ENCODE data around the gene MME. TPM values are rescaled to one million over a fixed set of nuclear protein-coding genes. Genes with fewer than 3 reads are reported as not detected.

Gene MME
- total RNA-seq, 2 donors from 2014 or later = 56.3 to 103 TPM

DNA sequence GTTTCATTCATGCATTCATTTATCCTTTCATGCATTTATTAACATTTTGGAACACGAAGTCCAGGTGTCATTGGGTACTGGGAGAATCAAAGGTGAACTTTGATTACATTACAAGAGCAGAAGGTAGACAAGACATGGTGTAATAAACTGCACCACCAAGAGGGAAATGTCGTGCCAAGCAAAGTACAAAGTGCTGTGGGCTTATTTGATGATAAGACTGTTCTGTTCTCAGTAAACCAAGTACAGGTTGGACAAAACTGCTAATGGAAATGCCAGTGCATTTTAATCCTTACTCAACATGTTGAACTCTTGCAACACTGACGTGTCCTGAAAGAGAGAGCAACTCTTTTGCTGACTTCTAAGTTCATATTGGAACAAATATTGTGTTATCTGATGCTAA is 69.4 kb downstream of the MME start:
- Histone ChIP-seq H3K27ac (no peak overlapping the region), H3K27me3 (replicated peaks; ENCODE audit: insufficient read depth) (no peaks in the 10 kb centered on the region), H3K4me1 (replicated peaks) (peaks cover 3% of the 10 kb centered on the region), H3K4me3 (no peak overlapping the region), H3K36me3 (no peaks in the 10 kb centered on the region), H3K9me3 (no peaks in the 10 kb centered on the region)
- WGBS = 48% methylated on average over 3 of the region's 3 CpGs
- TF ChIP-seq CTCF (IDR thresholded peaks at IDR 0.05) (no peak), POLR2AphosphoS5 (IDR thresholded peaks at IDR 0.05) (peak; percentile 28)
- no peak for DNase-seq (ENCODE audit: low spot score)
- intact Hi-C loops (cut with DNase I) = no loop called here

DNA sequence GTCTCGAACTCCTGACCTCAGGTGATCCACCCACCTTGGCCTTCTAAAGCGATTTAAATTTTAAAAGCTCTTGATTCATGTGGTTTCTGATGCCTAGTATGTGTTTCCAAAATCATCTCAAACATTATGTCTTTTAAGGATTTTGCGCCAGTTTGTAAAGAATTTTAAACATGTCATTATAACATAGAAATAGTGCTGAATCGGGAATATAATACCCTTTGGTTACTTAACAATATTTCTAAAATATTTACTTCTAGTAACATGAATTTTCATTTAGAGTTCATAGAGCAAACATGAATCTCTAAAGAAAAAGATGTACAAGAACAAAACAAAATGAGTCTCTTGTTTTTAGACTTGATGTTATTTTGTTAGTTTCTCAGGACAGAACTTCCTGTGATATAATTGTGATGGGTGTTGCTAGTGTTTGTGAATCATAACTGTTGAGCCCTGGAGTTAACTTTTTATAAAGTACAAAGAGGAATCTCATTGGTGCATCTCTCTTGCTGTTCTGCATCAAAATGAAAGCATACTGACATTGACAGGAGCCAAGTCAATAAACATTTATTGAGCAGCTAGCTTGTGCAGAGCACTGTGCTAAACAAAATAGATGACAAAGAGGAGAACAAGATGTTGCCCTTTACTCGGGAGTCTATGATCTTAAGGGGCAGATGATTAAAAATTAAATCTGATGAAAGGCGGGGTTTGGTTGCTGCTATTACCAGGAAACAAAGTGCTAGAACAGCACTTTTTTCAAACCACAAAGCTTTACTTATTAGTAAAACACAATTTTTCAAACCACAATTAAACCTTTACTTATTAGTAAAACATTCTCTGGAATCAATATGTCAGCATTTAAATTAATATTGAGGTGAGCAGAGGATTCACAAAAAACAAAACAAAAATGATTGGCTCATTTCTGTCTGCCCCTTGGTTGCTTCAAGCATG is 73.4 kb downstream of the MME start:
- DNase-seq (ENCODE audit: low spot score) = no peak
- Histone ChIP-seq H3K36me3 (no peaks in the 10 kb centered on the region), H3K4me3 (no peak overlapping the region), H3K27me3 (replicated peaks; ENCODE audit: insufficient read depth) (no peaks in the 10 kb centered on the region), H3K4me1 (replicated peaks) (peaks cover 3% of the 10 kb centered on the region), H3K27ac (no peak overlapping the region), H3K9me3 (no peaks in the 10 kb centered on the region)
- WGBS = 82% methylated on average over 6 of the region's 6 CpGs
- intact Hi-C loops (cut with DNase I) = no loop called here
- TF ChIP-seq POLR2AphosphoS5 (IDR thresholded peaks at IDR 0.05) (no peak), POLR2A (IDR thresholded peaks at IDR 0.05) (no peak), CTCF (IDR thresholded peaks at IDR 0.05) (no peak)

DNA sequence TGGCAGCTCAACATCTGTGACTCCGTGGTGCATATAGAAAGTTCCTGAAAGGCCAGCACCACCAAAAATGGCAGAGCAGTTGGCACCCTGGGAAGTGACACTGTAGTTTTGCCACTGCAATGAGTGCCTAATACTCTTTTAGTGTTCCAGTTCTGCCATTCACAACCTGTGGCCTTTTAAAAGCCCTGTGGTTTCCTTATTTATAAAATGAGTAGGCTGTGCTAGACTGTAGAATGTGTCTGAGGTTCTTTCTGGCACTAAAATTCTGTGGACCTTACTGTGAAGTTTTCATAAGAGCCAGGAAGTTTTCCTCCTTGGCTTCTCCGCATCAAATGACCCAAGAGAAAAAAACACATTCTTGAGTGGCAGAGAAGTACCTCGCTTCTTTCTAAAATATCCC is 74.1 kb downstream of the MME start:
- Histone ChIP-seq H3K9me3 (no peaks in the 10 kb centered on the region), H3K36me3 (no peaks in the 10 kb centered on the region), H3K4me3 (no peak overlapping the region), H3K4me1 (replicated peaks) (peaks cover 2% of the 10 kb centered on the region), H3K27ac (no peak overlapping the region), H3K27me3 (replicated peaks; ENCODE audit: insufficient read depth) (no peaks in the 10 kb centered on the region)
- TF ChIP-seq POLR2AphosphoS5 (IDR thresholded peaks at IDR 0.05) = no peak
- no peak for TF ChIP-seq POLR2A (IDR thresholded peaks at IDR 0.05)
- no peak for TF ChIP-seq CTCF (IDR thresholded peaks at IDR 0.05)
- intact Hi-C loops (cut with DNase I) = no loop called here
- DNase-seq (ENCODE audit: low spot score) = no peak
- WGBS = 81% methylated on average over 3 of the region's 3 CpGs

DNA sequence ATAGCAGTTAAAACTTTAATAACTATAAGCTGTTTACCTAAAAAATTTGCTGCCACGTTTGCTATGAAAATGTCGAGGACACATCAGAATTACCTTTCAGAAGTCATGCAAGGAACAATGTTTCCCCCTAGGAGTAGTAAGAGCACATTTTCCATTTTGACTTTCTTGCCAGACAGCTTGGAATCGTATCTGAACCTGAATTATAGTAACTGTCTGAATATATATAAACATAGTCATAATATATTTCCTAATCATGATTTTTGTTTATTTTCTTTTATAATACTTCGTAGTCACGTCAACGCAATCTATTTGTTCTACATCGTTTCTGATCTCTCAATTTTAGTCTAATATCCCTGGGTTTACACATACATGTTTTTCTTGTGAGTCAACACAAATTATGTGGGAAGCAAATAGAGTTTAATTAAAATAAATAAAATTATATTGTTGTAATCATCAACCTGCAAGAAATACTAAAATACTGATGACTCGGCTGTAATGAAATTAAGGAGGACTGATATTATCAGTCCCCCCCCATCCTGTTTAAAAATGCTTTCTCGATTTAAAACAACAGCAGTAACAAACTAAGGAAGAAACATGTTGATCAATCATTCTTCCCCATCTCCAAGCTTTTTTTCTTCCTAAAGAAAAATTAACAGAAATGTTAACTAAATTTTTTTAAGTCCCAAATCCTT is 78.4 kb downstream of the MME start:
- Histone ChIP-seq H3K4me3 (no peak overlapping the region), H3K36me3 (no peaks in the 10 kb centered on the region), H3K27me3 (replicated peaks; ENCODE audit: insufficient read depth) (no peaks in the 10 kb centered on the region), H3K4me1 (replicated peaks) (no peaks in the 10 kb centered on the region), H3K9me3 (no peaks in the 10 kb centered on the region), H3K27ac (no peak overlapping the region)
- TF ChIP-seq POLR2AphosphoS5 (IDR thresholded peaks at IDR 0.05) = no peak
- no peak for TF ChIP-seq POLR2A (IDR thresholded peaks at IDR 0.05)
- TF ChIP-seq CTCF (IDR thresholded peaks at IDR 0.05) = no peak
- intact Hi-C loops (cut with DNase I) = no loop called here
- no peak for DNase-seq (ENCODE audit: low spot score)
- WGBS = 49% methylated on average over 9 of the region's 9 CpGs

All from prostate gland (tissue), 2 donors.